Stimulated activated CD8-positive, alpha-beta memory T cell treated with anti-CD3 and anti-CD28 coated beads, Interleukin-2, amount 100 ng/mL, for 48 hours (primary cell): Measurements from ENCODE around the gene SUSD1.

Source experiments
- DNase-seq, 2 donors: peaks; one replicate each; pipeline ENCODE4 v3.0.0-alpha.2; 2020; ENCODE audit warnings: low read depth in 2 of 2

Gene SUSD1

DNA sequence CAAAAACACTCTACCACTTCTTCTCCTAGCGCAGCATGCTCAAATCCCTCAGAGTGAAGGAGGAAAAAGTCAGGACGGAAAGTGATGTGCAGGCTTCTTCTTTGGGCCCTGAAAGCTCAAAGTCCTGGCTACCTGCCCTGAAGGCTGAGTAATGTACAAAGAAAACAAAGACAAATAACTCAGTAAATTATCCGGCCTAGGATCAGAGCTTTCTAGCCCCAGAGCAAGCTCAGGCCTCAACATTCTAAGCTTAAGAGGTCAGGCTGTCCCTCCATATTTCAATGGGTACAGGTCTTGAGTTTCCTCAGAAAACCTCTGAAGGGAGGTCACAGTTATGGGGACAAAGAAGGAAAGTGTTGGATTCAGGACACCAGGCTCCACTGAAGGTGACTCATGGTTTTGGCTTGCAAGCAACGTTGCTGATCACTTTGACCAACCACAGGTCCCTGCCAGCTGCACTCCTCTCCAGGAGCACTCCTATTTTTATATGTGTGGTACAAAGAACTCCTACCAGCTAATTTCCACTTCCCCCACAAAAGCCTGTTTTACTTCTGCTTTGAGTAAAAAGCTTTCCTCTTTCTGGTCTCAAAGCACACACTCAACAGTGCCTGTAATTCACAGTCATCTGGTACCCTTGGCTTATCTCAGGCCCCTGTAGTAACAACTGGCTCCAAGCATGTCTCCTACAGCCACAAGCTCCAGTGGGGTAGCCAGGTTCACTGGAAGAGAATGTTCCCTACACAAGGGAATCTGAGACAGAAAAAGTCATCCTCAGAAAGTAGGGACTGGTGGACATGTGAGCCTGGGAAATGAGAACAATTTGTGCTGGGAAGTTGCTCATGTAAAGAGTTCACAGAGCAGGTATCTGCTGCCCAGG is 162.8 kb downstream of the SUSD1 start:
- DNase-seq, result no peak

DNA sequence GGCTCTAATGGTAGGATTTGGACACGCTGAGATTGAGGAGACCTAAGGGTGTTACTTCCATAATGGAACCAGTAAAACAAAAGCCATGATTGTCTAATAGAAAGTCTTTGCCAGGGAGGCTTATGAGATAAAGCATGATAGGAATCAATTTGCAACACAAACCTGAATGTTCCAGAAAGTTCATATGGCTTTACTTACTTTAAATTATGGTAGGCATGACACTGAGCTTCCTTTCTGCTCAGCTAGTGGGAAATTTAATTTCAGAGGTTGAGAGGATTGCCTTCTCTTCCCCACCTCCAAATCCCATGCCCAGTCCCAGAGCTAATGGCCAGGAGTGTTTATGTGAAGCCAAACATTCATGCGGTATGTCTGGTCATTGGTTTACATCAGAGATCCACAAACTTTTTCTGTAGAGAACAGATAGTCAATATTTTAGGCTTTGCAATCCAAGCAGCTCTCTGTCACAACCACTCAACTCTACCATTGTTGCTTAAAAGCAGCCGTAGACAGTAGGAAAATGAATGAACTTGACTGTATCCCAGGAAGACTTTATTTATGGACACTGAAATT is 164.0 kb downstream of the SUSD1 start:
- DNase-seq, result no peak

DNA sequence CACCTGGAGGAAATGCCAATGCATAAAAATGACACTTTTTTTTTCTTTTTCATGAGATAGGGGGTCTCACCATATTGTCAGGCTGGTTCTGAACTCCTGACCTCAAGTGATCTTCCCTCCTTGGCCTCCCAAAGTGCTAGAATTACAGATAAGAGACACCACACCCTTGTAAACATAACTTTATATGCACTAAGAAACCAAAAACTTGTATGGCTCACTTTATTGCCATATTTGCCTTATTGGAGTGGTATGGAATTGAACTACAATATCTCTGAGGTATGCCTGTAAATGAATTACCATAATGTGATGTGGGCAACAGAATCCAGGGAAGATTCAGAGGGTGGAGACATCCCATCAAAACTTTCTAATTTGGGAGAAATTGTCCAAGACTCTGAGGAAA is 164.6 kb downstream of the SUSD1 start:
- DNase-seq, result no peak

DNA sequence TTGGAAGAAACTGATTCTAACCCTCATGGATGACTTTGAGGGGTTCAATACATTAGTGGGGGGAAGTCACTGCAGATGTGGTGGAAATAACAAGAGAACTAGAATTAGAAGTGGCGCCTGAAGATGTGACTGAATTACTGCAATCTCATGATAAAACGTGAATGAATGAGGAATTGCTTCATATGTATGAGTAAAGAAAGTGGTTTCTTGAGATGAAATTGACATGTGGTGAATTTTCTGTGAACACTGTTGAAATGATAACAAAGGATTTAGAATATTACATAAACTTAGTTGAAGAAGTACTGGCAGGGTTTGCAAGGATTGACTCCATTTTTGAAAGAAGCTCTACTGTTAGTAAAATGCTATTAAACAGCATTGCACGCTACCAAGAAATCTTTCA is 165.4 kb downstream of the SUSD1 start:
- no peak for DNase-seq

- DNase-seq, result no peak
Observed at GRCh38 chr9:112007575-112008240, 167.4 kb downstream of the SUSD1 start.

GRCh38 chr9:112006361-112007020 is 168.6 kb downstream of the SUSD1 start:
- DNase-seq, result no peak

GRCh38 chr9:112005939-112006338 is 169.2 kb downstream of the SUSD1 start:
- DNase-seq, result no peak

- no peak for DNase-seq
Observed at GRCh38 chr9:112003538-112003937, 171.6 kb downstream of the SUSD1 start.

- no peak for DNase-seq
Observed at GRCh38 chr9:112002847-112003457, 172.1 kb downstream of the SUSD1 start.

DNA sequence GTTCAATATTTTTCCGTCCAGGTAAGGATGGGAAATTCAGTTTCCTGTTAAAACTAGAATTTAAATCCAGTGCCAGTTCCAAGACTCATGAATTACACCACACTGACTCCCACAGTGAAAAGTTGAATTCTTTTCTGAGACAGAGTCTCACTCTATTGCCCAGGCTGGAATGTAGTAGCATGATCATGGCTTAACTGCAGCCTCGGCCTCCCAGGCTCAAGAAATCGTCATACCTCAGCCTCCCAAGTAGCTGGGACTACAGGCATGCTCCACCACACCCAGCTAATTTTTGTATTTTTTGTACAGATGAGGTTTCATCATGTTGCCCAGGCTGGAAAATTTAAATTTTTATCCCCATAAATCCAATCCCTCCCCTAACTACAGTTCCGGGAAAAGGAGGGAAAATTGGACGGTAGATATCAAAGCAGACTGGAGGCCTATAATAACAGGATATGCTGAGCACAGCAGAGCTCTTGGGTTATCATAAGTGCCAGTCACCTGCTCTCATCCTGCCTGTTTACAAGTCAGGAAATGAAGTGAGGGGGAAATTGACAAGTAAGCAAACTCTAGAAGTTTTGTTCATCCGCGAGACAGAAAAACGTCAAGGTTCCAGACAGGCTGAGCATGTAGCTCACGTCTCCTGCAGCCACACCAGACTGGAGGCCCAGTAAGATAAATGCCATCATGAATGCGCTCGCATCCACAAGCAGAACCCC is 172.8 kb downstream of the SUSD1 start:
- no peak for DNase-seq

DNA sequence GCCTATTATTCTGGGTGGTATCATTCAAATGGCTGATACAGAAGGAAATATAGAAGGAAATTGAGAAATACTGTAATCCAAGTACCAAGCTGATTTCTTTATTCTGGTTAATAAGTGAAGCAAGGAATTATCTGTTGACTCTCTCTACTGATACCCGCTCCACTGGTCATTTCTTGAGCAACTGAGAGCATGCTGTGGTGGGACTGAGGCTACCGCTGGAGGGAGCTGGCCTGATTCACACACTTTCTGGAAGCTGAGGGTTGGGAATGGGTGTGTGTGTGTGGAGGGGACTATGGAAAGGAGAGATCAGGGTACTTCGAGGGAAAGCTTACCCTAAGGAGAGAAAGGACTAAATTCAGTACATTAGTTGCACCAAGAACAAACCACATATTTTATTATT is 174.4 kb downstream of the SUSD1 start:
- no peak for DNase-seq

GRCh38 chr9:111999319-111999718 is 175.8 kb downstream of the SUSD1 start:
- no peak for DNase-seq

- no peak for DNase-seq
Observed at GRCh38 chr9:111997831-111998230, 177.3 kb downstream of the SUSD1 start.

GRCh38 chr9:111994831-111995458 is 180.2 kb downstream of the SUSD1 start:
- DNase-seq, result no peak

DNA sequence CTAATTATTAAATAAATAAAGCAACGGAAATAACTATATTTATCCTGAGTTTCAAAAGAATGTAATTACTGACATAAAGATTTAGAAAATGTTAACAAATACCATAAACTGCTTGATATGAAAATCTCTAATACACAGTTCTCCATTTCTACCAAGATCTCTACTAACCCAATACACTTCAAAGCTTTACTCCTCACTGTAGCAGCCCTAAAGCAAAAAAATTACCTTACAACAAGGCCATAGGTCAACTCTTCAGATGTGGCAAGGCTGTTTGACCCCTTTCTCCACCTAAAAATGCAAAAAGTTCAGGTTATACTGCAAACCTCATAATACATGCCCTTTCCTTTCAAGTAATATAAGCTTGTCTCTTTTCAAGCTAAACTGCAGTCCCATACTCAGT is 181.8 kb downstream of the SUSD1 start:
- DNase-seq, result no peak

GRCh38 chr9:111992523-111992922 is 182.6 kb downstream of the SUSD1 start:
- DNase-seq, result no peak

DNA sequence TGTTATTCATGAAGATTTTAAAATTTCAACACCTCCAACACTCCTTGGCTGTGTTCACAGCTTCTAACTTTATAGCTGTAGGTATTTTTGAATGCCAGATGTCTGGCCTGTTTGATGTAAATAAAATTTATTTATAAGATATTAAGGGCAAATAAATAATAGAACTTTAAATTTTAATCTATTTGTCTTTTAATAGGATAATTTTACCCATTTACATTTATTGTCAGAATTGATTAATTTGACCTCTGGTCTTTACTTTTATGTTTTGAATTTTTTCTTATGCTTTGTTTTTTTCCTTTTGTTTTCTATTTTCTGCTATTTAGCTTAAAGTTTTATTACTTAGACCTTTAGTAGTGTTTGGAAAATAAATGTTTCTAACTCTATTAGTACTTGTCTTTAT is 183.9 kb downstream of the SUSD1 start:
- DNase-seq, result no peak
